ENCODE data around the gene DCBLD1.

Gene DCBLD1

GRCh38 chr6:117497237-117497636, 14.8 kb downstream of the DCBLD1 start:
- TF ChIP-seq CTCF (IDR thresholded peaks at IDR 0.05) (no peak), ZFX (IDR thresholded peaks at IDR 0.05; ENCODE audit: borderline replicate concordance) (no peak)
- H3K27ac ChIP-seq = no peak overlapping the region

- H3K27ac ChIP-seq = no peak overlapping the region
- TF ChIP-seq CTCF (IDR thresholded peaks at IDR 0.05) = no peak
- no peak for TF ChIP-seq ZFX (IDR thresholded peaks at IDR 0.05; ENCODE audit: borderline replicate concordance)
Measured at GRCh38 chr6:117498159-117498558, 15.7 kb downstream of the DCBLD1 start.

GRCh38 chr6:117501722-117502121, 19.2 kb downstream of the DCBLD1 start:
- H3K27ac ChIP-seq = no peak overlapping the region
- no peak for TF ChIP-seq ZFX (IDR thresholded peaks at IDR 0.05; ENCODE audit: borderline replicate concordance)
- TF ChIP-seq CTCF (IDR thresholded peaks at IDR 0.05) = no peak

- no peak overlapping the region for H3K27ac ChIP-seq
- TF ChIP-seq CTCF (IDR thresholded peaks at IDR 0.05) = no peak
- TF ChIP-seq ZFX (IDR thresholded peaks at IDR 0.05; ENCODE audit: borderline replicate concordance) = no peak
Measured at GRCh38 chr6:117502580-117502979, 20.1 kb downstream of the DCBLD1 start.

GRCh38 chr6:117503211-117503610, 20.7 kb downstream of the DCBLD1 start:
- no peak overlapping the region for H3K27ac ChIP-seq
- TF ChIP-seq CTCF (IDR thresholded peaks at IDR 0.05) (no peak), ZFX (IDR thresholded peaks at IDR 0.05; ENCODE audit: borderline replicate concordance) (no peak)

- TF ChIP-seq ZFX (IDR thresholded peaks at IDR 0.05; ENCODE audit: borderline replicate concordance) (no peak), CTCF (IDR thresholded peaks at IDR 0.05) (no peak)
- no peak overlapping the region for H3K27ac ChIP-seq
Measured at GRCh38 chr6:117504478-117505144, 22.1 kb downstream of the DCBLD1 start.

- TF ChIP-seq CTCF (IDR thresholded peaks at IDR 0.05) = no peak
- TF ChIP-seq ZFX (IDR thresholded peaks at IDR 0.05; ENCODE audit: borderline replicate concordance) = no peak
- H3K27ac ChIP-seq = no peak overlapping the region
Measured at GRCh38 chr6:117505311-117505710, 22.8 kb downstream of the DCBLD1 start.
